Osteocyte (in vitro differentiated cells): ENCODE measurements around the gene TRIM23. TPM values are rescaled to one million over a fixed set of nuclear protein-coding genes. Genes with fewer than 3 reads are reported as not detected.
"Not testable (repeated sequence)": the region's sequence is repeated elsewhere in the genome, so short reads cannot be mapped to it uniquely, and the experiment has no call there.

ENCODE experiments used
- DNase-seq: peaks from one replicate; pipeline ENCODE4 v3.0.0; 2021; ENCODE audit warnings: mixed read lengths; ENCODE audit not compliant: unreplicated experiment; ENCODE audit errors: extremely low spot score
- H3K27ac Mint-ChIP-seq: one replicate; pipeline ENCODE4 v1.8.0; 2021; ENCODE audit warnings: mild to moderate bottlenecking, mixed read lengths; ENCODE audit not compliant: unreplicated experiment
- H3K27me3 Mint-ChIP-seq: one replicate; pipeline ENCODE4 v1.8.0; 2021; ENCODE audit warnings: mixed read lengths; ENCODE audit not compliant: unreplicated experiment
- H3K36me3 Mint-ChIP-seq: one replicate; pipeline ENCODE4 v1.8.0; 2021; ENCODE audit warnings: mixed read lengths; ENCODE audit not compliant: unreplicated experiment
- H3K4me1 Mint-ChIP-seq: one replicate; pipeline ENCODE4 v1.8.0; 2021; ENCODE audit warnings: mixed read lengths; ENCODE audit not compliant: unreplicated experiment
- H3K4me3 Mint-ChIP-seq: one replicate; pipeline ENCODE4 v1.8.0; 2021; ENCODE audit warnings: mild to moderate bottlenecking, moderate library complexity, mixed read lengths; ENCODE audit not compliant: unreplicated experiment
- H3K9me3 Mint-ChIP-seq: one replicate; pipeline ENCODE4 v1.8.0; 2021; ENCODE audit warnings: mixed read lengths; ENCODE audit not compliant: unreplicated experiment
- CTCF ChIP-seq: fragments of 200-600 bp; sonication (generic); IDR thresholded peaks from 2 replicates; pipeline ENCODE4 v1.5.0; 2021; ENCODE audit warnings: antibody characterized with exemption, mild to moderate bottlenecking, moderate library complexity
- total RNA-seq: library from RNA; stranded (reverse); gene quantifications from 2 replicates; pipeline ENCODE4 v1.2.1, GENCODE V29; 2021

TRIM23 gene
- total RNA-seq, 1 donor from 2014 or later, result 21.5 TPM

GRCh38 chr5:65620021-65620420, 4.1 kb downstream of the TRIM23 start:
- Mint-ChIP-seq H3K27me3 (no peaks in the 10 kb centered on the region), H3K4me1 (peaks cover 17% of the 10 kb centered on the region), H3K36me3 (peaks cover 10% of the 10 kb centered on the region), H3K4me3 (no peak overlapping the region), H3K27ac (no peak overlapping the region), H3K9me3 (no peaks in the 10 kb centered on the region)
- TF ChIP-seq CTCF, result no peak
- no peak for DNase-seq

- no peak for TF ChIP-seq CTCF
- H3K27ac Mint-ChIP-seq, result no peak overlapping the region
Observed at GRCh38 chr5:65612298-65612907, 11.7 kb downstream of the TRIM23 start.

GRCh38 chr5:65611524-65611923, 12.6 kb downstream of the TRIM23 start:
- Mint-ChIP-seq H3K9me3 (no peaks in the 10 kb centered on the region), H3K4me3 (no peak overlapping the region), H3K36me3 (peaks cover 61% of the 10 kb centered on the region), H3K27ac (no peak overlapping the region), H3K27me3 (no peaks in the 10 kb centered on the region), H3K4me1 (no peaks in the 10 kb centered on the region)
- no peak for DNase-seq
- TF ChIP-seq CTCF, result no peak

More at GRCh38 chr5:65612298-65612907, 11.7 kb downstream of the TRIM23 start:
- H3K4me1 Mint-ChIP-seq, result no peaks in the 10 kb centered on the region
- H3K4me3 Mint-ChIP-seq, result no peak overlapping the region
- no peaks in the 10 kb centered on the region for H3K9me3 Mint-ChIP-seq
- H3K36me3 Mint-ChIP-seq, result peaks cover 59% of the 10 kb centered on the region
- no peaks in the 10 kb centered on the region for H3K27me3 Mint-ChIP-seq
- no peak for DNase-seq

GRCh38 chr5:65601761-65602160, 22.4 kb downstream of the TRIM23 start:
- H3K4me3 Mint-ChIP-seq, H3K27ac Mint-ChIP-seq, H3K4me1 Mint-ChIP-seq, DNase-seq, H3K27me3 Mint-ChIP-seq: not testable (repeated sequence)
- Mint-ChIP-seq H3K36me3 (peaks cover 71% of the 10 kb centered on the region), H3K9me3 (peaks cover 18% of the 10 kb centered on the region)

GRCh38 chr5:65588694-65589093, 35.4 kb downstream of the TRIM23 start:
- DNase-seq, result no peak
- H3K27ac Mint-ChIP-seq, result no peak overlapping the region
- peaks cover 43% of the 10 kb centered on the region for H3K36me3 Mint-ChIP-seq
- peak; percentile 26 for TF ChIP-seq CTCF
- no peaks in the 10 kb centered on the region for H3K4me1 Mint-ChIP-seq
- no peak overlapping the region for H3K4me3 Mint-ChIP-seq
- no peaks in the 10 kb centered on the region for H3K27me3 Mint-ChIP-seq
- no peaks in the 10 kb centered on the region for H3K9me3 Mint-ChIP-seq

GRCh38 chr5:65577141-65577540, 47.0 kb downstream of the TRIM23 start:
- Mint-ChIP-seq H3K36me3 (peaks cover 40% of the 10 kb centered on the region), H3K27me3 (no peaks in the 10 kb centered on the region), H3K9me3 (no peaks in the 10 kb centered on the region), H3K4me3 (no peak overlapping the region), H3K4me1 (peaks cover 10% of the 10 kb centered on the region), H3K27ac (peak overlapping the region; percentile 45)
- TF ChIP-seq CTCF, result no peak
- no peak for DNase-seq
